ENCODE results near the gene C2CD3. TPM values are rescaled to one million over a fixed set of nuclear protein-coding genes. Genes with fewer than 3 reads are reported as not detected.
A peak's percentile ranks its signal among the peaks of the same experiment; 100 is the strongest.

C2CD3 gene
- total RNA-seq, 1 experiment from 2014 or later = 22.0 TPM

- H3K4ac ChIP-seq (ENCODE audit: low read depth, low read length) = no peak overlapping the region
- no CpG with 5 or more reads among the region's 6 CpGs for WGBS (ENCODE audit: extremely low coverage, insufficient read length, low lambda C conversion rate)
- H3T11ph ChIP-seq (ENCODE audit: low read length) = no peak overlapping the region
- no peaks in the 10 kb centered on the region for H3K79me2 ChIP-seq (ENCODE audit: insufficient read depth, low read length)
- H2BK20ac ChIP-seq (ENCODE audit: low read depth, low read length, poor library complexity, severe bottlenecking) = no peak overlapping the region
- H3K4me1 ChIP-seq (ENCODE audit: insufficient read depth, low read length) = no peaks in the 10 kb centered on the region
- H2BK5ac ChIP-seq (ENCODE audit: insufficient read length, low read length) = no peak overlapping the region
- Mint-ChIP-seq H3K4me3 (no peak overlapping the region), H3K27ac (peak overlapping the region in 1 of 3 experiments; percentile 63; a peak in 1 of 7 replicates), H3K27me3 (ENCODE audit: low read depth) (no peaks in the 10 kb centered on the region; the same call in 1 of the 2 replicates), H3K36me3 (ENCODE audit: insufficient read depth in 1 of 3, low read depth in 3 of 3) (peaks cover 47 to 66% (median 66%) of the 10 kb centered on the region in 3 experiments; a peak in 6 of 7 replicates), H3K9me3 (no peaks in the 10 kb centered on the region), H3K4me1 (peaks cover 7 to 15% of the 10 kb centered on the region in 2 experiments)
- H4K5ac ChIP-seq (ENCODE audit: insufficient read length, low read depth, low read length) = no peak overlapping the region
- H4K8ac ChIP-seq (replicated peaks; ENCODE audit: insufficient read length, low read depth, low read length) = no peak overlapping the region
- DNase-seq = no peak
- H4K91ac ChIP-seq (ENCODE audit: insufficient read length, low read depth, low read length) = no peak overlapping the region
- no peak overlapping the region for H2BK15ac ChIP-seq (ENCODE audit: low read depth, low read length)
- no peaks in the 10 kb centered on the region for H4K20me1 ChIP-seq (ENCODE audit: control insufficient read depth, insufficient read depth, insufficient read length)
- no peak overlapping the region for H3K27ac ChIP-seq (ENCODE audit: insufficient read length, low read depth, low read length)
- H2BK12ac ChIP-seq (ENCODE audit: insufficient read length, low read depth, low read length) = no peak overlapping the region
- no peak overlapping the region for H2BK120ac ChIP-seq (ENCODE audit: low read depth, low read length, poor library complexity, severe bottlenecking)
- H3K27me3 ChIP-seq (ENCODE audit: insufficient read depth, low read length) = no peaks in the 10 kb centered on the region
- H2AFZ ChIP-seq (ENCODE audit: low read length) = no peak overlapping the region
- H2AK5ac ChIP-seq (ENCODE audit: insufficient read length, low read length) = no peak overlapping the region
- H3K9me3 ChIP-seq (ENCODE audit: control insufficient read depth, low read depth, low read length) = no peaks in the 10 kb centered on the region
- no peak overlapping the region for H3K4me2 ChIP-seq (ENCODE audit: insufficient read depth, insufficient read length, low read length)
- H3K9ac ChIP-seq (ENCODE audit: extremely low read depth, insufficient read length, low read length) = no peak overlapping the region
- H3K79me1 ChIP-seq (ENCODE audit: insufficient read depth, low read depth, low read length, poor library complexity, severe bottlenecking) = no peaks in the 10 kb centered on the region
- no peaks in the 10 kb centered on the region for H3K23me2 ChIP-seq (ENCODE audit: insufficient read length, low read depth, low read length, poor library complexity, severe bottlenecking)
- H3K18ac ChIP-seq (ENCODE audit: insufficient read length, low read depth, low read length) = no peak overlapping the region
- TF ChIP-seq, protein P1, sequence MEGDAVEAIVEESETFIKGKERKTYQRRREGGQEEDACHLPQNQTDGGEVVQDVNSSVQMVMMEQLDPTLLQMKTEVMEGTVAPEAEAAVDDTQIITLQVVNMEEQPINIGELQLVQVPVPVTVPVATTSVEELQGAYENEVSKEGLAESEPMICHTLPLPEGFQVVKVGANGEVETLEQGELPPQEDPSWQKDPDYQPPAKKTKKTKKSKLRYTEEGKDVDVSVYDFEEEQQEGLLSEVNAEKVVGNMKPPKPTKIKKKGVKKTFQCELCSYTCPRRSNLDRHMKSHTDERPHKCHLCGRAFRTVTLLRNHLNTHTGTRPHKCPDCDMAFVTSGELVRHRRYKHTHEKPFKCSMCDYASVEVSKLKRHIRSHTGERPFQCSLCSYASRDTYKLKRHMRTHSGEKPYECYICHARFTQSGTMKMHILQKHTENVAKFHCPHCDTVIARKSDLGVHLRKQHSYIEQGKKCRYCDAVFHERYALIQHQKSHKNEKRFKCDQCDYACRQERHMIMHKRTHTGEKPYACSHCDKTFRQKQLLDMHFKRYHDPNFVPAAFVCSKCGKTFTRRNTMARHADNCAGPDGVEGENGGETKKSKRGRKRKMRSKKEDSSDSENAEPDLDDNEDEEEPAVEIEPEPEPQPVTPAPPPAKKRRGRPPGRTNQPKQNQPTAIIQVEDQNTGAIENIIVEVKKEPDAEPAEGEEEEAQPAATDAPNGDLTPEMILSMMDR (conservative IDR thresholded peaks at IDR 0.05) = no peak
- H3K56ac ChIP-seq (ENCODE audit: insufficient read length, low read depth, low read length) = no peak overlapping the region
- H3K14ac ChIP-seq (ENCODE audit: insufficient read depth, low read length) = no peak overlapping the region
- H3K23ac ChIP-seq (ENCODE audit: insufficient read length, low read depth, low read length) = no peak overlapping the region
Observed at GRCh38 chr11:73975479-73975757, 195.4 kb downstream of the C2CD3 start.

Measured in H9 (cell line).